CD4-positive, CD25-positive, alpha-beta regulatory T cell (primary cell): ENCODE results near the gene PPEF1. TPM values are rescaled to one million over a fixed set of nuclear protein-coding genes. Genes with fewer than 3 reads are reported as not detected.

Experiments used
- ATAC-seq, 2 donors: fragments of 150-1000 bp; cut with Tn5 transposase; one replicate each; pipeline ENCODE4 v1.10.0; 2021; ENCODE audit warnings: low read depth in 2 of 2, moderate number of reproducible peaks in 2 of 2, moderate library complexity in 1 of 2
- DNase-seq, 3 donors: peaks; one replicate each; pipeline versions ENCODE4 v3.0.0 to v3.0.0-alpha.2; 2012 to 2022; ENCODE audit warnings: mixed read lengths in 1 of 3
- H3K27ac ChIP-seq: one replicate; pipeline ENCODE4 v1.7.0; 2013; ENCODE audit warnings: mild to moderate bottlenecking, low read length; ENCODE audit not compliant: insufficient read depth, poor library complexity, severe bottlenecking
- H3K27me3 ChIP-seq: one replicate; pipeline ENCODE4 v1.7.0; 2013; ENCODE audit warnings: low read length; ENCODE audit not compliant: control insufficient read depth, insufficient read depth
- H3K36me3 ChIP-seq: one replicate; pipeline ENCODE4 v1.7.0; 2013; ENCODE audit warnings: mild to moderate bottlenecking, low read length, moderate library complexity; ENCODE audit not compliant: control insufficient read depth, insufficient read depth
- H3K4me1 ChIP-seq: 2 replicates; pipeline ENCODE4 v1.7.0; 2013; ENCODE audit warnings: mild to moderate bottlenecking, low read length; ENCODE audit not compliant: insufficient read depth, control insufficient read depth, poor library complexity, severe bottlenecking
- H3K4me3 ChIP-seq: one replicate; pipeline ENCODE4 v1.7.0; 2013; ENCODE audit warnings: low read depth, mild to moderate bottlenecking, low read length, moderate library complexity
- H3K9me3 ChIP-seq, 2 experiments: 1 replicate in 1 of 2; 2 replicates in 1 of 2; pipeline ENCODE4 v1.7.0; 2013; ENCODE audit warnings: low read length in 2 of 2, mild to moderate bottlenecking in 1 of 2, moderate library complexity in 1 of 2; ENCODE audit not compliant: control insufficient read depth in 2 of 2
- H3K27ac Mint-ChIP-seq, 3 donors: one replicate each; pipeline ENCODE4 v1.8.0; 2020 to 2022; ENCODE audit warnings: mild to moderate bottlenecking in 3 of 3, mixed read lengths in 3 of 3, moderate library complexity in 2 of 3
- H3K27me3 Mint-ChIP-seq: one replicate; pipeline ENCODE4 v1.8.0; 2022; ENCODE audit warnings: mild to moderate bottlenecking, mixed read lengths
- H3K36me3 Mint-ChIP-seq: one replicate; pipeline ENCODE4 v1.8.0; 2020; ENCODE audit warnings: mixed read lengths
- H3K4me1 Mint-ChIP-seq, 4 donors: one replicate each; pipeline ENCODE4 v1.8.0; 2020 to 2022; ENCODE audit warnings: mixed read lengths in 4 of 4, mild to moderate bottlenecking in 1 of 4
- H3K4me3 Mint-ChIP-seq, 4 donors: one replicate each; pipeline ENCODE4 v1.8.0; 2020 to 2022; ENCODE audit warnings: mild to moderate bottlenecking in 4 of 4, mixed read lengths in 4 of 4, moderate library complexity in 3 of 4
- H3K9me3 Mint-ChIP-seq, 7 donors: one replicate each; pipeline ENCODE4 v1.8.0; 2020 to 2022; ENCODE audit warnings: mixed read lengths in 7 of 7, mild to moderate bottlenecking in 3 of 7, moderate library complexity in 2 of 7
- polyA plus RNA-seq, 4 donors: library from polyadenylated mRNA; unstranded; fragments of 300-500 nt; fragmentation: Illumina TruSeq; gene quantifications; one replicate each; pipeline ENCODE4 v1.2.3, GENCODE V29; 2021
- total RNA-seq: library from RNA; stranded (reverse); gene quantifications from one replicate; pipeline ENCODE4 v1.2.3, GENCODE V29; 2022

Gene PPEF1
- total and polyA plus RNA-seq, 5 donors from 2014 or later = 0.59 TPM; not detected in 4

GRCh38 chrX:18674788-18675735 lies 32.4 kb upstream of the PPEF1 start:
- Histone ChIP-seq H3K4me1 (no peaks in the 10 kb centered on the region), H3K27ac (peak overlapping the region; percentile 74), H3K27me3 (no peaks in the 10 kb centered on the region), H3K9me3 (no peaks in the 10 kb centered on the region), H3K4me3 (peak overlapping the region; percentile 76), H3K36me3 (no peaks in the 10 kb centered on the region)
- no peaks in the 10 kb centered on the region for H3K27me3 Mint-ChIP-seq
- H3K4me3 Mint-ChIP-seq = peak overlapping the region; percentile 85 to 94 (median 88)
- ATAC-seq (peak; percentile 81 to 88), DNase-seq (peak; percentile 71 to 86 (median 79))
- H3K27ac Mint-ChIP-seq = peak overlapping the region; percentile 83 to 92 (median 88)
- no peaks in the 10 kb centered on the region for H3K36me3 Mint-ChIP-seq
- peaks cover 0 to 4% (median 0%) of the 10 kb centered on the region in 7 donors for H3K9me3 Mint-ChIP-seq
- peaks cover 0 to 11% (median 2%) of the 10 kb centered on the region in 4 donors for H3K4me1 Mint-ChIP-seq

GRCh38 chrX:18676050-18676449 lies 31.4 kb upstream of the PPEF1 start:
- Mint-ChIP-seq H3K36me3 (no peaks in the 10 kb centered on the region), H3K4me3 (peak overlapping the region; percentile 52 to 91 (median 84)), H3K27me3 (no peaks in the 10 kb centered on the region), H3K9me3 (peaks cover 0 to 4% (median 0%) of the 10 kb centered on the region in 7 donors), H3K4me1 (peaks cover 0 to 11% (median 2%) of the 10 kb centered on the region in 4 donors), H3K27ac (peak overlapping the region in 1 of 3 donors; percentile 44)
- H3K36me3 ChIP-seq = no peaks in the 10 kb centered on the region
- DNase-seq (peak in 1 of 3 donors; percentile 4), ATAC-seq (no peak)
- no peaks in the 10 kb centered on the region for H3K27me3 ChIP-seq
- H3K27ac ChIP-seq = no peak overlapping the region
- H3K4me3 ChIP-seq = no peak overlapping the region
- no peaks in the 10 kb centered on the region for H3K9me3 ChIP-seq
- no peaks in the 10 kb centered on the region for H3K4me1 ChIP-seq

GRCh38 chrX:18676470-18676869 lies 31.0 kb upstream of the PPEF1 start:
- DNase-seq (no peak), ATAC-seq (no peak)
- no peak overlapping the region for H3K27ac ChIP-seq
- H3K27me3 ChIP-seq = no peaks in the 10 kb centered on the region
- H3K36me3 ChIP-seq = no peaks in the 10 kb centered on the region
- no peaks in the 10 kb centered on the region for H3K27me3 Mint-ChIP-seq
- peaks cover 0 to 11% (median 2%) of the 10 kb centered on the region in 4 donors for H3K4me1 Mint-ChIP-seq
- no peaks in the 10 kb centered on the region for H3K36me3 Mint-ChIP-seq
- no peak overlapping the region for H3K4me3 ChIP-seq
- no peaks in the 10 kb centered on the region for H3K4me1 ChIP-seq
- no peaks in the 10 kb centered on the region for H3K9me3 ChIP-seq
- H3K4me3 Mint-ChIP-seq = peak overlapping the region in 3 of 4 donors; percentile 69 to 91 (median 85)
- peak overlapping the region in 2 of 3 donors; percentile 15 to 44 for H3K27ac Mint-ChIP-seq
- H3K9me3 Mint-ChIP-seq = peaks cover 0 to 4% (median 0%) of the 10 kb centered on the region in 7 donors

- H3K9me3 Mint-ChIP-seq = peaks cover 0 to 4% (median 0%) of the 10 kb centered on the region in 7 donors
- H3K9me3 ChIP-seq = no peaks in the 10 kb centered on the region
- H3K4me3 ChIP-seq = no peak overlapping the region
- no peak for ATAC-seq
- no peaks in the 10 kb centered on the region for H3K27me3 Mint-ChIP-seq
- no peak overlapping the region for H3K27ac ChIP-seq
- H3K4me3 Mint-ChIP-seq = peak overlapping the region in 3 of 4 donors; percentile 6 to 83 (median 69)
- no peaks in the 10 kb centered on the region for H3K27me3 ChIP-seq
- peaks cover 0 to 11% (median 2%) of the 10 kb centered on the region in 4 donors for H3K4me1 Mint-ChIP-seq
- no peaks in the 10 kb centered on the region for H3K4me1 ChIP-seq
- no peak for DNase-seq
- no peaks in the 10 kb centered on the region for H3K36me3 ChIP-seq
- H3K36me3 Mint-ChIP-seq = no peaks in the 10 kb centered on the region
- H3K27ac Mint-ChIP-seq = no peak overlapping the region
Measured at GRCh38 chrX:18677161-18677869, 30.1 kb upstream of the PPEF1 start.

GRCh38 chrX:18681996-18682395 lies 25.4 kb upstream of the PPEF1 start:
- ATAC-seq = no peak
- no peaks in the 10 kb centered on the region for H3K27me3 Mint-ChIP-seq
- H3K4me1 Mint-ChIP-seq = peaks cover 0 to 4% (median 1%) of the 10 kb centered on the region in 4 donors
- no peaks in the 10 kb centered on the region for H3K27me3 ChIP-seq
- H3K4me1 ChIP-seq = no peaks in the 10 kb centered on the region
- H3K4me3 Mint-ChIP-seq = no peak overlapping the region
- no peak overlapping the region for H3K27ac ChIP-seq
- H3K36me3 Mint-ChIP-seq = no peaks in the 10 kb centered on the region
- H3K4me3 ChIP-seq = no peak overlapping the region
- H3K27ac Mint-ChIP-seq = no peak overlapping the region
- H3K9me3 ChIP-seq = no peaks in the 10 kb centered on the region
- H3K9me3 Mint-ChIP-seq = peaks cover 0 to 2% (median 0%) of the 10 kb centered on the region in 7 donors
- DNase-seq = no peak
- no peaks in the 10 kb centered on the region for H3K36me3 ChIP-seq

GRCh38 chrX:18682979-18683387 lies 24.5 kb upstream of the PPEF1 start:
- Histone ChIP-seq H3K27ac (no peak overlapping the region), H3K4me3 (no peak overlapping the region), H3K27me3 (no peaks in the 10 kb centered on the region), H3K4me1 (no peaks in the 10 kb centered on the region), H3K9me3 (no peaks in the 10 kb centered on the region), H3K36me3 (no peaks in the 10 kb centered on the region)
- Mint-ChIP-seq H3K4me1 (peaks cover 0 to 4% (median 1%) of the 10 kb centered on the region in 4 donors), H3K9me3 (no peaks in the 10 kb centered on the region), H3K27ac (no peak overlapping the region), H3K27me3 (no peaks in the 10 kb centered on the region), H3K36me3 (no peaks in the 10 kb centered on the region), H3K4me3 (no peak overlapping the region)
- DNase-seq (no peak), ATAC-seq (no peak)

GRCh38 chrX:18687856-18688495 lies 19.5 kb upstream of the PPEF1 start:
- no peak for DNase-seq
- Mint-ChIP-seq H3K36me3 (no peaks in the 10 kb centered on the region), H3K4me1 (no peaks in the 10 kb centered on the region), H3K27ac (no peak overlapping the region), H3K27me3 (no peaks in the 10 kb centered on the region), H3K4me3 (no peak overlapping the region), H3K9me3 (no peaks in the 10 kb centered on the region)
- ATAC-seq = no peak
- H3K9me3 ChIP-seq = no peaks in the 10 kb centered on the region
- no peaks in the 10 kb centered on the region for H3K4me1 ChIP-seq
- H3K27ac ChIP-seq = no peak overlapping the region
- no peaks in the 10 kb centered on the region for H3K27me3 ChIP-seq
- H3K4me3 ChIP-seq = no peak overlapping the region
- no peaks in the 10 kb centered on the region for H3K36me3 ChIP-seq
